HepG2 (cell line): ENCODE data around the gene FOXA1. TPM values are rescaled to one million over a fixed set of nuclear protein-coding genes. Genes with fewer than 3 reads are reported as not detected.

Source experiments
- IKZF1 ChIP-seq: fragments of 450-650 bp; IDR thresholded peaks from 2 replicates; pipeline ENCODE4 v1.7.1; 2016
- MXI1 ChIP-seq: IDR thresholded peaks from 3 replicates; pipeline ENCODE4 v1.6.1; 2012; ENCODE audit warnings: low read depth, low read length, inconsistent platforms, borderline replicate concordance
- SMAD3 ChIP-seq: sonication (generic); formaldehyde crosslinking; IDR thresholded peaks from 2 replicates; pipeline ENCODE4 v1.4.0; 2020; ENCODE audit warnings: missing genetic modification reagents
- SMC3 ChIP-seq: IDR thresholded peaks from 2 replicates; pipeline ENCODE4 v1.6.1; 2011; ENCODE audit warnings: low read length, improper control_type of control experiment
- ZNF431 ChIP-seq: sonication (generic); formaldehyde crosslinking; IDR thresholded peaks from 2 replicates; pipeline ENCODE4 v1.9.0; 2022; ENCODE audit warnings: missing genetic modification reagents, low read depth, mild to moderate bottlenecking, borderline replicate concordance
- polyA plus RNA-seq, 8 experiments: library from polyadenylated mRNA; depleted of rRNA in 3 of 8; stranded (reverse) in 7 of 8; unstranded in 1 of 8; fragments of >200 nt; fragmentation: Illumina TruSeq in 4 of 8; extraction: Trizol in 4 of 8; gene quantifications; 2 replicates each; pipeline versions ENCODE4 v1.2.1 to v1.2.3, GENCODE V29; 2011 to 2016; ENCODE audit warnings: low read depth in 4 of 8, missing spikeins in 1 of 8, mixed read lengths in 1 of 8; ENCODE audit not compliant: insufficient read depth in 1 of 8
- total RNA-seq, 5 experiments: library from RNA; depleted of rRNA; stranded (reverse); fragments of >200 nt; fragmentation: Illumina TruSeq; extraction: Trizol; gene quantifications; 2 replicates each; pipeline ENCODE4 v1.2.3, GENCODE V29; 2016; ENCODE audit warnings: low read depth in 1 of 5
- TF ChIP-seq, protein P1 (sequence below): IDR thresholded peaks from 2 replicates; pipeline ENCODE4 v1.6.1; 2016
- TF ChIP-seq, protein P2 (sequence below): sonication (generic); formaldehyde crosslinking; conservative IDR thresholded peaks from 2 replicates; pipeline ENCODE4 v1.8.0; 2022; ENCODE audit warnings: missing genetic modification reagents
- TF ChIP-seq, protein P3 (sequence below): sonication (generic); formaldehyde crosslinking; IDR thresholded peaks from 2 replicates; pipeline ENCODE4 v1.9.0; 2022; ENCODE audit warnings: low read depth, missing genetic modification reagents
- TF ChIP-seq, protein P4 (sequence below): sonication (generic); formaldehyde crosslinking; IDR thresholded peaks from 2 replicates; pipeline ENCODE4 v1.8.1; 2023; ENCODE audit warnings: missing genetic modification reagents, inconsistent platforms, borderline replicate concordance
- TF ChIP-seq, protein P5 (sequence below): sonication (generic); formaldehyde crosslinking; IDR thresholded peaks from 2 replicates; pipeline ENCODE4 v1.4.0; 2020; ENCODE audit warnings: mild to moderate bottlenecking, missing genetic modification reagents
- TF ChIP-seq, protein P6 (sequence below): sonication (generic); formaldehyde crosslinking; IDR thresholded peaks from 2 replicates; pipeline ENCODE4 v1.8.0; 2022; ENCODE audit warnings: mild to moderate bottlenecking, missing genetic modification reagents, moderate library complexity
- TF ChIP-seq, protein P7 (sequence below): fragments of 450-650 bp; IDR thresholded peaks from 2 replicates; pipeline ENCODE4 v1.6.1; 2017
- TF ChIP-seq, protein P8 (sequence below): sonication (generic); formaldehyde crosslinking; conservative IDR thresholded peaks from 2 replicates; pipeline ENCODE4 v1.8.0; 2022; ENCODE audit warnings: low read depth, missing genetic modification reagents
- TF ChIP-seq, protein P9 (sequence below): IDR thresholded peaks from 2 replicates; pipeline ENCODE4 v1.6.1; 2018; ENCODE audit warnings: missing genetic modification reagents, mild to moderate bottlenecking, missing compliant biosample characterization

FOXA1 gene
- total and polyA plus RNA-seq, 2 of the 13 experiments (the other 11 are each of a cell fraction or from before 2014, with no cell fraction given), result 43.4 to 58.6 TPM

DNA sequence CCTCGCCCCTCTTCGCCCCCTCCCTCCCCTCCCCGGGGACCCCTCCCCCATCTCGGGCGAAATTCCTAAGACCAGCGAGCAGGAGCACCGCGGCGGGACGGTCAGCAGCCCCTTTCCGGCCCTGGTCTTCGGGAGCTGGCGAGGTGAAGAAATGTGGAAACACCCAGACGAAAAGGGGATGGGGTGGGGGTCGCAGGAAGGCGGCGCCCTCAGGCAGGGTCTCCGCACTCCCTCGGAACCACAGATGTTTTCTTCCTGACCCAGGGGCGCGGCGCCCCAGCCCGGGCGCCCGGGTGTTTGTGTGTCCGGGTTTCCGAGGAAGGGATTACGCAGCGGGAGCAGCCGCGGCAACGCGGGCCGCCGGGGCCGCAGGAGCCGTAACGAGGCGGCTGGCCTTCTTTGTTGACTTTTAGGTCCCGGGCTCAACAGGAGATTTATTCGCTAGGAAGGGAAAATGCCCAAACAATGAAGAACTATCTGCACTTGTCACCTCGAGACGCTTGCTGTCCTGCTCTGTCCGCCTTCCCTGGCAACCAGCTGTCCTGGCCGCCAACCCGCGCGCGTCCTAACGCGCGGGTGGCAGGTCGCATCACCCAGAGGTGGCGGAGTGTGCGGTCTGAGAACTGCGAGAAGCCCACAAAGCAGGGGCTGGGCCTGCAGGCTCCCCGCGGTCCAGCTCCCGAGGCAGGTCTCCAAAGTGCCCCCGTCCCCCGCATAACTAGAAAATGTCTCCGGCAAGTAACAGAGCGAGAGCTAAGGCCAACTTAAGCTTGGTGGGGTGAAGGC lies 7.0 kb downstream of the FOXA1 start (continued):
- TF ChIP-seq, protein P1, sequence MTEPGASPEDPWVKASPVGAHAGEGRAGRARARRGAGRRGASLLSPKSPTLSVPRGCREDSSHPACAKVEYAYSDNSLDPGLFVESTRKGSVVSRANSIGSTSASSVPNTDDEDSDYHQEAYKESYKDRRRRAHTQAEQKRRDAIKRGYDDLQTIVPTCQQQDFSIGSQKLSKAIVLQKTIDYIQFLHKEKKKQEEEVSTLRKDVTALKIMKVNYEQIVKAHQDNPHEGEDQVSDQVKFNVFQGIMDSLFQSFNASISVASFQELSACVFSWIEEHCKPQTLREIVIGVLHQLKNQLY (CRISPR knock-in tag), result peak; percentile 10; the same call in 1 of the 2 replicates
- no peak for TF ChIP-seq IKZF1
- TF ChIP-seq, protein P2, sequence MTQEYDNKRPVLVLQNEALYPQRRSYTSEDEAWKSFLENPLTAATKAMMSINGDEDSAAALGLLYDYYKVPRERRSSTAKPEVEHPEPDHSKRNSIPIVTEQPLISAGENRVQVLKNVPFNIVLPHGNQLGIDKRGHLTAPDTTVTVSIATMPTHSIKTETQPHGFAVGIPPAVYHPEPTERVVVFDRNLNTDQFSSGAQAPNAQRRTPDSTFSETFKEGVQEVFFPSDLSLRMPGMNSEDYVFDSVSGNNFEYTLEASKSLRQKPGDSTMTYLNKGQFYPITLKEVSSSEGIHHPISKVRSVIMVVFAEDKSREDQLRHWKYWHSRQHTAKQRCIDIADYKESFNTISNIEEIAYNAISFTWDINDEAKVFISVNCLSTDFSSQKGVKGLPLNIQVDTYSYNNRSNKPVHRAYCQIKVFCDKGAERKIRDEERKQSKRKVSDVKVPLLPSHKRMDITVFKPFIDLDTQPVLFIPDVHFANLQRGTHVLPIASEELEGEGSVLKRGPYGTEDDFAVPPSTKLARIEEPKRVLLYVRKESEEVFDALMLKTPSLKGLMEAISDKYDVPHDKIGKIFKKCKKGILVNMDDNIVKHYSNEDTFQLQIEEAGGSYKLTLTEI (CRISPR knock-in tag), result no peak
- TF ChIP-seq, protein P3, sequence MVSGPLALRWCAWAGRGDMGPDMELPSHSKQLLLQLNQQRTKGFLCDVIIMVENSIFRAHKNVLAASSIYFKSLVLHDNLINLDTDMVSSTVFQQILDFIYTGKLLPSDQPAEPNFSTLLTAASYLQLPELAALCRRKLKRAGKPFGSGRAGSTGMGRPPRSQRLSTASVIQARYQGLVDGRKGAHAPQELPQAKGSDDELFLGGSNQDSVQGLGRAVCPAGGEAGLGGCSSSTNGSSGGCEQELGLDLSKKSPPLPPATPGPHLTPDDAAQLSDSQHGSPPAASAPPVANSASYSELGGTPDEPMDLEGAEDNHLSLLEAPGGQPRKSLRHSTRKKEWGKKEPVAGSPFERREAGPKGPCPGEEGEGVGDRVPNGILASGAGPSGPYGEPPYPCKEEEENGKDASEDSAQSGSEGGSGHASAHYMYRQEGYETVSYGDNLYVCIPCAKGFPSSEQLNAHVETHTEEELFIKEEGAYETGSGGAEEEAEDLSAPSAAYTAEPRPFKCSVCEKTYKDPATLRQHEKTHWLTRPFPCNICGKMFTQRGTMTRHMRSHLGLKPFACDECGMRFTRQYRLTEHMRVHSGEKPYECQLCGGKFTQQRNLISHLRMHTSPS (CRISPR knock-in tag), result 0 out of 2 replicates have a peak, but pooled peaks have one; percentile 41
- TF ChIP-seq, protein P4, sequence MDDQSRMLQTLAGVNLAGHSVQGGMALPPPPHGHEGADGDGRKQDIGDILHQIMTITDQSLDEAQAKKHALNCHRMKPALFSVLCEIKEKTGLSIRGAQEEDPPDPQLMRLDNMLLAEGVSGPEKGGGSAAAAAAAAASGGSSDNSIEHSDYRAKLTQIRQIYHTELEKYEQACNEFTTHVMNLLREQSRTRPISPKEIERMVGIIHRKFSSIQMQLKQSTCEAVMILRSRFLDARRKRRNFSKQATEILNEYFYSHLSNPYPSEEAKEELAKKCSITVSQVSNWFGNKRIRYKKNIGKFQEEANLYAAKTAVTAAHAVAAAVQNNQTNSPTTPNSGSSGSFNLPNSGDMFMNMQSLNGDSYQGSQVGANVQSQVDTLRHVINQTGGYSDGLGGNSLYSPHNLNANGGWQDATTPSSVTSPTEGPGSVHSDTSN, result peak; percentile 84; the same call in 1 of the 2 replicates
- TF ChIP-seq SMC3, result no peak
- TF ChIP-seq, protein P5, sequence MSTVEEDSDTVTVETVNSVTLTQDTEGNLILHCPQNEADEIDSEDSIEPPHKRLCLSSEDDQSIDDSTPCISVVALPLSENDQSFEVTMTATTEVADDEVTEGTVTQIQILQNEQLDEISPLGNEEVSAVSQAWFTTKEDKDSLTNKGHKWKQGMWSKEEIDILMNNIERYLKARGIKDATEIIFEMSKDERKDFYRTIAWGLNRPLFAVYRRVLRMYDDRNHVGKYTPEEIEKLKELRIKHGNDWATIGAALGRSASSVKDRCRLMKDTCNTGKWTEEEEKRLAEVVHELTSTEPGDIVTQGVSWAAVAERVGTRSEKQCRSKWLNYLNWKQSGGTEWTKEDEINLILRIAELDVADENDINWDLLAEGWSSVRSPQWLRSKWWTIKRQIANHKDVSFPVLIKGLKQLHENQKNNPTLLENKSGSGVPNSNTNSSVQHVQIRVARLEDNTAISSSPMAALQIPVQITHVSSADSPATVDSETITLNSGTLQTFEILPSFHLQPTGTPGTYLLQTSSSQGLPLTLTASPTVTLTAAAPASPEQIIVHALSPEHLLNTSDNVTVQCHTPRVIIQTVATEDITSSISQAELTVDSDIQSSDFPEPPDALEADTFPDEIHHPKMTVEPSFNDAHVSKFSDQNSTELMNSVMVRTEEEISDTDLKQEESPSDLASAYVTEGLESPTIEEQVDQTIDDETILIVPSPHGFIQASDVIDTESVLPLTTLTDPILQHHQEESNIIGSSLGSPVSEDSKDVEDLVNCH (CRISPR knock-in tag), result no peak
- peak; percentile 80 for TF ChIP-seq SMAD3
- peak; percentile 22; the same call in 1 of the 3 replicates for TF ChIP-seq MXI1
- TF ChIP-seq ZNF431 (CRISPR knock-in tag), result peak; percentile 55; the same call in 1 of the 2 replicates
- TF ChIP-seq, protein P6, sequence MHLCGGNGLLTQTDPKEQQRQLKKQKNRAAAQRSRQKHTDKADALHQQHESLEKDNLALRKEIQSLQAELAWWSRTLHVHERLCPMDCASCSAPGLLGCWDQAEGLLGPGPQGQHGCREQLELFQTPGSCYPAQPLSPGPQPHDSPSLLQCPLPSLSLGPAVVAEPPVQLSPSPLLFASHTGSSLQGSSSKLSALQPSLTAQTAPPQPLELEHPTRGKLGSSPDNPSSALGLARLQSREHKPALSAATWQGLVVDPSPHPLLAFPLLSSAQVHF (CRISPR knock-in tag), result no peak
- TF ChIP-seq, protein P7, sequence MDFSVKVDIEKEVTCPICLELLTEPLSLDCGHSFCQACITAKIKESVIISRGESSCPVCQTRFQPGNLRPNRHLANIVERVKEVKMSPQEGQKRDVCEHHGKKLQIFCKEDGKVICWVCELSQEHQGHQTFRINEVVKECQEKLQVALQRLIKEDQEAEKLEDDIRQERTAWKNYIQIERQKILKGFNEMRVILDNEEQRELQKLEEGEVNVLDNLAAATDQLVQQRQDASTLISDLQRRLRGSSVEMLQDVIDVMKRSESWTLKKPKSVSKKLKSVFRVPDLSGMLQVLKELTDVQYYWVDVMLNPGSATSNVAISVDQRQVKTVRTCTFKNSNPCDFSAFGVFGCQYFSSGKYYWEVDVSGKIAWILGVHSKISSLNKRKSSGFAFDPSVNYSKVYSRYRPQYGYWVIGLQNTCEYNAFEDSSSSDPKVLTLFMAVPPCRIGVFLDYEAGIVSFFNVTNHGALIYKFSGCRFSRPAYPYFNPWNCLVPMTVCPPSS, result no peak
- TF ChIP-seq, protein P8, sequence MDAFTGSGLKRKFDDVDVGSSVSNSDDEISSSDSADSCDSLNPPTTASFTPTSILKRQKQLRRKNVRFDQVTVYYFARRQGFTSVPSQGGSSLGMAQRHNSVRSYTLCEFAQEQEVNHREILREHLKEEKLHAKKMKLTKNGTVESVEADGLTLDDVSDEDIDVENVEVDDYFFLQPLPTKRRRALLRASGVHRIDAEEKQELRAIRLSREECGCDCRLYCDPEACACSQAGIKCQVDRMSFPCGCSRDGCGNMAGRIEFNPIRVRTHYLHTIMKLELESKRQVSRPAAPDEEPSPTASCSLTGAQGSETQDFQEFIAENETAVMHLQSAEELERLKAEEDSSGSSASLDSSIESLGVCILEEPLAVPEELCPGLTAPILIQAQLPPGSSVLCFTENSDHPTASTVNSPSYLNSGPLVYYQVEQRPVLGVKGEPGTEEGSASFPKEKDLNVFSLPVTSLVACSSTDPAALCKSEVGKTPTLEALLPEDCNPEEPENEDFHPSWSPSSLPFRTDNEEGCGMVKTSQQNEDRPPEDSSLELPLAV (CRISPR knock-in tag), result no peak
- TF ChIP-seq, protein P9, sequence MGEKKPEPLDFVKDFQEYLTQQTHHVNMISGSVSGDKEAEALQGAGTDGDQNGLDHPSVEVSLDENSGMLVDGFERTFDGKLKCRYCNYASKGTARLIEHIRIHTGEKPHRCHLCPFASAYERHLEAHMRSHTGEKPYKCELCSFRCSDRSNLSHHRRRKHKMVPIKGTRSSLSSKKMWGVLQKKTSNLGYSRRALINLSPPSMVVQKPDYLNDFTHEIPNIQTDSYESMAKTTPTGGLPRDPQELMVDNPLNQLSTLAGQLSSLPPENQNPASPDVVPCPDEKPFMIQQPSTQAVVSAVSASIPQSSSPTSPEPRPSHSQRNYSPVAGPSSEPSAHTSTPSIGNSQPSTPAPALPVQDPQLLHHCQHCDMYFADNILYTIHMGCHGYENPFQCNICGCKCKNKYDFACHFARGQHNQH (CRISPR knock-in tag), result peak; percentile 83
